Body of pancreas (tissue), 4 donors: ENCODE measurements around the gene PTPRN2.

Experiments
- CTCF ChIP-seq, 7 experiments: fragments of 450-650 bp in 4 of 7; fragments of 200-600 bp in 3 of 7; sonication (generic) in 3 of 7; IDR thresholded peaks; one replicate each; pipeline ENCODE4 v1.5.1; 2016 to 2019; ENCODE audit warnings: antibody characterized with exemption in 7 of 7
- POLR2A ChIP-seq, 3 donors: fragments of 450-650 bp; IDR thresholded peaks; one replicate each; pipeline ENCODE4 v1.6.1; 2016; ENCODE audit warnings: antibody characterized with exemption in 3 of 3, mild to moderate bottlenecking in 2 of 3

- TF ChIP-seq CTCF (IDR thresholded peaks at IDR 0.05) (no peak), POLR2A (IDR thresholded peaks at IDR 0.05) (no peak)
Measured at GRCh38 chr7:157597562-157597961, 990.1 kb downstream of the PTPRN2 start.
